ENCODE results near the gene FARS2.

DNA sequence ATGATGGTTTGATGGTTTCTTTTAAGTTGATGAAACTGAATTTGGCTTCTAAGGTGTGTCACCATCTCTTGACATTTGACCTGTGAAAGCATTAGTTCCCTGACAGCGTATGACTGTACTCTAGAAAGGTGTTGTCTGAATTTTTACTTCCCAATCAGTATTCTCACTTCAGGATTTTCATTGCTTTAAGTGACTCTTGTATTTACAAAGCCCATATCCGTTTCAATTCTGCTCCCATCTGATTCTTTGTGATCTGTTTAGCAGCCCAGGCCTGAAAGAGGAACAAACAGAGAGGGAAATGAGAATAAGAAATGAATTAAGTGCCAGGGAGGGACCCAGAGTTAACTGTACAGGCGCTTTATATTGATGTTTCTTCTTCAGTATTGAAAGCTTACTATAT, 73.7 kb downstream of the FARS2 start:
- TF ChIP-seq, protein P1, sequence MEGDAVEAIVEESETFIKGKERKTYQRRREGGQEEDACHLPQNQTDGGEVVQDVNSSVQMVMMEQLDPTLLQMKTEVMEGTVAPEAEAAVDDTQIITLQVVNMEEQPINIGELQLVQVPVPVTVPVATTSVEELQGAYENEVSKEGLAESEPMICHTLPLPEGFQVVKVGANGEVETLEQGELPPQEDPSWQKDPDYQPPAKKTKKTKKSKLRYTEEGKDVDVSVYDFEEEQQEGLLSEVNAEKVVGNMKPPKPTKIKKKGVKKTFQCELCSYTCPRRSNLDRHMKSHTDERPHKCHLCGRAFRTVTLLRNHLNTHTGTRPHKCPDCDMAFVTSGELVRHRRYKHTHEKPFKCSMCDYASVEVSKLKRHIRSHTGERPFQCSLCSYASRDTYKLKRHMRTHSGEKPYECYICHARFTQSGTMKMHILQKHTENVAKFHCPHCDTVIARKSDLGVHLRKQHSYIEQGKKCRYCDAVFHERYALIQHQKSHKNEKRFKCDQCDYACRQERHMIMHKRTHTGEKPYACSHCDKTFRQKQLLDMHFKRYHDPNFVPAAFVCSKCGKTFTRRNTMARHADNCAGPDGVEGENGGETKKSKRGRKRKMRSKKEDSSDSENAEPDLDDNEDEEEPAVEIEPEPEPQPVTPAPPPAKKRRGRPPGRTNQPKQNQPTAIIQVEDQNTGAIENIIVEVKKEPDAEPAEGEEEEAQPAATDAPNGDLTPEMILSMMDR (IDR thresholded peaks at IDR 0.05), result no peak
- TF ChIP-seq POLR2A (IDR thresholded peaks at IDR 0.05), result no peak

Measured in transverse colon (tissue), 3 donors.